AG10803 (cell line): ENCODE data around the gene RFX1.
"Not testable (repeated sequence)": the region's sequence is repeated elsewhere in the genome, so short reads cannot be mapped to it uniquely, and the experiment has no call there.

Source experiments
- DNase-seq: peaks from one replicate; pipeline ENCODE4 v3.0.0; 2010; ENCODE audit warnings: low read depth
- H3K4me3 ChIP-seq: 2 replicates; pipeline ENCODE4 v1.5.1; 2011; ENCODE audit warnings: mild to moderate bottlenecking, low read length, control low read depth
- CTCF ChIP-seq: conservative IDR thresholded peaks from 2 replicates; pipeline ENCODE4 v1.5.1; 2011; ENCODE audit warnings: mild to moderate bottlenecking, low read length, control low read depth, inconsistent platforms

The RFX1 gene

DNA sequence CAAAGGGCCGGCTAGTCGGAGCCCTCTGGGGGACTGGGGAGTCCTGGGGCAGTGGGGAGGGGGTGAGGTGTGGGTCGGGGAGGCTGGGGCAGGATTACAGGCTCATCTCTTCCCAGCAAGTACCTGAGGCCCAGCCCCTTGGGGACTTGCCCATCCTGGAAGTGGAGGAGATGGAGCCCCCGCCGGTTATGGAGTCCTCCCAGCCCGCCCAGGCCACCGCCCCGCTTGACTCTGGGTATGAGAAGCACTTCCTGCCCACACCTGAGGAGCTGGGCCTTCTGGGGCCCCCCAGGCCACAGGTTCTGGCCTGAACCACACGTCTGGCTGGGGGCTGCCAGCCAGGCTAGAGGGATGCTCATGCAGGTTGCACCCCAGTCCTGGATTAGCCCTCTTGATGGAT, 45.9 kb upstream of the RFX1 start:
- no peak for TF ChIP-seq CTCF
- no peak overlapping the region for H3K4me3 ChIP-seq
- DNase-seq, result no peak

GRCh38 chr19:14050961-14051360, 44.8 kb upstream of the RFX1 start:
- not testable (repeated sequence) for H3K4me3 ChIP-seq, DNase-seq

- DNase-seq, result no peak
- H3K4me3 ChIP-seq, result no peak overlapping the region
- no peak for TF ChIP-seq CTCF
These were observed 44.4 kb upstream of the RFX1 start for GRCh38 chr19:14050512-14050911.

DNA sequence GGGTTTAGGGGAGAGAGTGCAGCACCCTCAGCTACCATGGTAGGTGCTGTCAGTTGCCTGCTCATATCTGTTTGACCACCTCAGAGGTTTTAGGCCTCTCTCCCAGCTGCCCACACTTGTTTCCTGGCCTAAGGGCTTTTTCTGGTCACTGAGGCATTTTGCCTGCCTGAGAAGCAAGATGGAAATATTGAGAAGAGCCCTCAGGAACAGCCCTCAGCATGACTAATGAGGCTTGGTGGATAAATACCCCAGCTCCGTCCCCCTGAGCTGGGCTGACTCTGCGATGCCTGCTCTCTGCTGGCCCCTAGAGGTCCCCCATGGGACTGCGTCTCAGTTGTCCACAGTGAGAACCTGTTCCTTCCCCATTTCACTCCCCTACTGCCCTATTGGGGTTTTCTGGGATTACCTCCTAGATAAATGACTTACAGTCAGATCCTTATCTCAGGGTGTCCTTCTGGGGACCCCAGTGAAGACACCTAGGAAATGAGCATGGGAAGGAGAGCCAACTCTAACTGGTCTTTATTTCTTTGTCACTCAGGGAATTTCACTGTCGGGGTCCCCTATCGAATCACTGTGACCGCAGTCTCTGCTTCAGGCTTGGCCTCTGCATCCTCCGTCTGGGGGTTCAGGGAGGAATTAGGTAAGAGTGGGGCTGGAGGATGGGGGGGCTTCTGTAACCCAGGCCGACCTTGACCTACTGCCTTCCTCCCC, 42.5 kb upstream of the RFX1 start:
- H3K4me3 ChIP-seq, result no peak overlapping the region
- peak; percentile 75 for TF ChIP-seq CTCF
- no peak for DNase-seq

GRCh38 chr19:14047866-14048265, 41.7 kb upstream of the RFX1 start:
- not testable (repeated sequence) for H3K4me3 ChIP-seq, DNase-seq

DNA sequence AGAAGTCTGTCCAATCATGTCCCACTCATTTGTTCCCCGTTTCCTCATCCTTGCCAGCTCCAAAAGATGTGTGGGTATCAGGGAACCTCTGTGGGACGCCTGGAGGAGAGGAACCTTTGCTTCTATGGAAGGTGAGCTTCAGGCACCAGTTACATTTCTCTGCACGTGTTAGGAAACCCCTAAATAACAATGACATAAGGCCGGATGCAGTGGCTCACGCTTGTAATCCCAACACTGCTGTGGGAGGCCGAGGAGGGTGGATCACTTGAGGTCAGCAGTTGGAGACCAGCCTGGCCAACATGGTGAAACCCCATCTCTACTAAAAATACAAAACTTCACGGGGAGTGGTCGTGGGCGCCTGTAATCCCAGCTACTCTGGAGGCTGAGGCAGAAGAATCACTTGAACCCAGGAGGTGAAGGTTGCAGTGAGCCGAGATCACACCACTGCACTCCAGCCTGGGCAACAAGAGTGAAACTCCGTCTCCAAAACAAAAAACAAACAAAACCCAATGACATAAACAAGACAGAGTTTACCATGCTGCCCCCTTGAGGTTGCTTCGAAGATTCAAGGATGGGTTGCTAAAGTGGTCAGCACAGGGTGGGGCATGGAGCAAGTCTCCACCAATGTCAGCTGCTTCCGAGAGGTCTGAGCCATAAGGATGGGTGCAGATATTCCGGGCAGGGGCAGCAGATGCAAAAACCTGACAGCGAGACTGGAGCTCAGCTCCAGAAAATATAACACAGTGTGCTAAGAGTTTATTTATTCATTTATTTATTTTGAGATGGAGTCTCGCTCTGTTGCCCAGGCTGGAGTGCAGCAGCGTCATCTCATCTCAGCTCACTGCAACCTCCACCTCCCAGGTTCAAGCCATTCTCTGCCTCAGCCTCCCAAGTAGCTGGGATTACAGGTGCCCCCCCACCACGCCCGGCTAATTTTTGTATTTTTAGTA, 36.8 kb upstream of the RFX1 start:
- TF ChIP-seq CTCF, result peak; percentile 65
- DNase-seq, result peak; percentile 79
- H3K4me3 ChIP-seq, result not testable (repeated sequence)

- no peak overlapping the region for H3K4me3 ChIP-seq
- DNase-seq, result no peak
- no peak for TF ChIP-seq CTCF
These were observed 33.1 kb upstream of the RFX1 start for GRCh38 chr19:14039181-14039580.

- H3K4me3 ChIP-seq, result no peak overlapping the region
- DNase-seq, result peak; percentile 75
- no peak for TF ChIP-seq CTCF
These were observed 29.6 kb upstream of the RFX1 start for GRCh38 chr19:14035706-14036105.

GRCh38 chr19:14035159-14035558, 29.0 kb upstream of the RFX1 start:
- not testable (repeated sequence) for H3K4me3 ChIP-seq, DNase-seq
